ENCODE measurements around the gene NFATC1.

NFATC1 gene

DNA sequence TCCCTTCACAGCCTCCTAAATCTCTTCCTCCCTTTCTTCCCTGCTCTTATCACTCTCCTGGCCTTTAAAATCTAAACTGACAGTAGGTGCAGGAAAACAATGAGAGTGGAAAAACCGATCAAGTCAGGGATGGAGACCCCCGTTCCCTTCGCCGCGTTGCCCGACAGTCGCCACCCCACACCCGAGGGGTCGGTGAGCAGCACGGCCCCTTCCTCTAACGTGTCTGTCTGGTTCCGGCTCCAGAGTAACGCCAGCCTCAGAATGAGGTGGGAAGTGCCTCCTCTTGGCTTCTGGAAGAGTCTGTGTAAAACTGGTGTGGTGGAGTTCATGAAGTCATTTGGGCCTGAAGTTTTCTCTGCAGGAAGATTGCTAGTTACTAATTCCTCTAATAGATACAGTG lies 138.6 kb downstream of the NFATC1 start:
- Mint-ChIP-seq H3K4me1 (no peaks in the 10 kb centered on the region), H3K27ac (no peak overlapping the region), H3K9me3 (no peaks in the 10 kb centered on the region), H3K27me3 (peaks cover 16% of the 10 kb centered on the region), H3K36me3 (no peaks in the 10 kb centered on the region), H3K4me3 (no peak overlapping the region)
- CTCF ChIA-PET = interaction anchor here (1.1 kb wide), 1 partner anchor 153 kb away, joined by 3 read pairs; no protein-coding TSS in a partner anchor
- DNase-seq = no peak

DNA sequence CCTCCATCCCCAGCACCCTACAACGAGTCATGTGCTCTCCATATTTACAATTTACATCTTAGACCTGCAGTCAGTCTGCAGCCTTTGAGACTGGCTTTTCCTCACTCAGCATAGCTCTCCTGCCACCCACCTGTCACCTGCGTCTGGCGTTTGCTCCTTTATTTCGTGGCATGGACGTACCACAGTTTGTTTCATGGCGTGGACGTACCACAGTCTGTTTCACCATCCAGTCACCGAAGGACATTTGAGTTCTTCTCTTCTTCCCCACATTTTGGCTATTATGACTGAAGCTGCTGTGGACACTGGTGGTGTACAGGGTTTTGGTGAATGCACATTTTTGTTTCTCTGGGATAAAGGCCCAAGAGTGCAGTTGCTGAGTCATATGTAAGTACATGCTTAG lies 142.0 kb downstream of the NFATC1 start:
- Mint-ChIP-seq H3K4me1 (no peaks in the 10 kb centered on the region), H3K27ac (no peak overlapping the region), H3K27me3 (peaks cover 10% of the 10 kb centered on the region), H3K4me3 (no peak overlapping the region), H3K9me3 (peaks cover 8% of the 10 kb centered on the region), H3K36me3 (no peaks in the 10 kb centered on the region)
- no peak for DNase-seq
- CTCF ChIA-PET = interaction anchor here (1.2 kb wide), 1 partner anchor 157 kb away, joined by 3 read pairs; no protein-coding TSS in a partner anchor

DNA sequence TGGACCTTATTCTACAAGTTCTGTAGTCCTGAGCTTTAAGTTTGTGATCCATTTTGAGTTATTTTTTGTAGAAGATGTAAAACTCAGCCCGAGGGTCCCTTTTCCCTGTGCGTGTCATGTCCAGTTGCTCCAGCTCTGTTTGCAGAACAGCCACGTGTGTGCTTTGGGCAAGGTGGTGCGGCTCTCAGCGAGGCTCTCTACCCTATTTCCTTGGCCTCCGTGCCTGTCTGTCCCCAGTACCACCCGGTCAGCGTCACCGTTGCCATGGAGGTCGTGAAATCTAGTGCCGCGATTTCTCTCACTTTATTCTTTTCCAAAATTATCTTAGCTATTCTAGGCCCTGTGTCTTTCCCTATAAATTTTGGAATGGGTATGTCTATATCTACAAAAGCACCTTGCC lies 142.9 kb downstream of the NFATC1 start:
- CTCF ChIA-PET = interaction anchor here (1.2 kb wide), 1 partner anchor 160 kb away, joined by 3 read pairs; no protein-coding TSS in a partner anchor
- H3K27me3 Mint-ChIP-seq = peaks cover 5% of the 10 kb centered on the region
- H3K4me1 Mint-ChIP-seq = no peaks in the 10 kb centered on the region
- no peak overlapping the region for H3K4me3 Mint-ChIP-seq
- no peak overlapping the region for H3K27ac Mint-ChIP-seq
- no peaks in the 10 kb centered on the region for H3K36me3 Mint-ChIP-seq
- peak; percentile 5 for DNase-seq
- peaks cover 8% of the 10 kb centered on the region for H3K9me3 Mint-ChIP-seq

DNA sequence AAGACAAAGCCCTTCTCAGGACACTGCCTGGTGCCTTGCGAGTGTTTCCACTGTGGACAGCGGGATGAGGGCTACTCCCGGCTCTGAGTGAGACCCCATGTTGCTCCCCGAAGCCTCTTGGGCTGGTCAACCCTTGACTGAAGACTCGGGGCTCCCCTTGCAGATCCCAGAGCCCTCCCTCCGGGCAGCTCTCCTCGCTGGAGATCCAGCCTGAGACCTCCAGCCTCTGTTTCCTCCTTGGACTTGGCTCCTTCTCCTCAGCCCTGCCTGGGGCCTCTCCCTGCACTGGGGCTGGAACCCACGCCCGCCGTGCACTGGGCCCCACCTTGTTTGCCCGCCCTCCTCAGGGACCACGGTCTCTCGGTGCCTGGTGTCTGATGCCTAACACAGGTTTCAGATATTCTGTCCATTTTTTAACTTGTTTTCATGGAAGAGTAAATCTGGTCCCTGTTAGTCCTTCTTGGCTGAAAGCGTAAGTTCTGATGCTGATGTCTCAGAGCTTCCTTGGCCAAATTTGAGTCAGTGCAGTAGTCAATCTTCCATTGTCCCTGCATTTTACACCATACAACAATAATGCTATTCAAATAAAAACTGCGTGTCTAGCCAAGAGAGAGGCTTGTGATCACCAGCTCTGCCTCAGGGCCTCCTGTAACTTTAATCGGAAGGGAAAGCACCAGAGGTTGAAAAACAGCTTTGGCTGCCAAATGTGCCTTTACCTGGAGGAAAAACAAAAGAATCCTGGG lies 144.6 kb downstream of the NFATC1 start:
- Mint-ChIP-seq H3K36me3 (no peaks in the 10 kb centered on the region), H3K4me1 (no peaks in the 10 kb centered on the region), H3K9me3 (peaks cover 8% of the 10 kb centered on the region), H3K27me3 (no peaks in the 10 kb centered on the region), H3K27ac (peak overlapping the region; percentile 6), H3K4me3 (no peak overlapping the region)
- peak; percentile 7 for DNase-seq
- CTCF ChIA-PET = interaction anchor here (1.2 kb wide), 1 partner anchor 162 kb away, joined by 3 read pairs; no protein-coding TSS in a partner anchor

DNA sequence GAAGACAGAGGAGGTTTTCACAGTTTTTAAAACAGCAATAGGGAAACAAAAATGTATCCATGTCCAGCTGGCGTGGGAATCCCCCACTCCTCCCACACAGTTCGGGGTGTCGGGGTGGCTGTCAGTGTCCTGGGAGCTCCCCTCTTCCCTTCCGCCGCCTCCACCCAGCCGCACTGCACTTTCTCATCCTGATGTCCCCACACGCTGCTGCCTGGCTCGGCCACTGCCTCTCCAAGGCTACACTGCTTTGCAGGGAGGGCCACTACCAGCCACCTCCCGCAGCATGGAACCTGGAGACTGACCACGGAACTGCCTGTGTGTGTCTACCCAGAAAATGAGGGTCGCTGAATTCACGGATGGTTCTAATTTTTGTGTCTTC lies 145.2 kb downstream of the NFATC1 start:
- Mint-ChIP-seq H3K36me3 (no peaks in the 10 kb centered on the region), H3K27ac (no peak overlapping the region), H3K4me3 (no peak overlapping the region), H3K9me3 (peaks cover 8% of the 10 kb centered on the region), H3K4me1 (no peaks in the 10 kb centered on the region), H3K27me3 (no peaks in the 10 kb centered on the region)
- CTCF ChIA-PET = no interaction called here
- DNase-seq = no peak

DNA sequence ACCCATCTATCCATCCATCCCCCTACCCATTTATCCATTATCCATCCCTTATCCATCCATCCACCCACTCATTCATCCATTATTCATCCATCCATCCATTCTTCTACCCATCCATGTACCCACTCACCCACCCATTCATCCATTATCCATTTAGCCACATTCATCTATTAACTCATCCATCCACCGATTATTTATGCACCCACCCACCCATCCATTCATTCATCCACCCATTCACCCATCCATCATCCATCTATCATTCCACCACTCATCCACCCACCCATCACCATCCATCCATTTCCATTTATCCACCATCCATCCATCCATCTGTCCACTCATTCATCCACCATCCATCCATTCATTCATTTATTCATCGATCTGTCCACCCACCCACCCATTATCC lies 146.5 kb downstream of the NFATC1 start:
- H3K36me3 Mint-ChIP-seq = no peaks in the 10 kb centered on the region

DNA sequence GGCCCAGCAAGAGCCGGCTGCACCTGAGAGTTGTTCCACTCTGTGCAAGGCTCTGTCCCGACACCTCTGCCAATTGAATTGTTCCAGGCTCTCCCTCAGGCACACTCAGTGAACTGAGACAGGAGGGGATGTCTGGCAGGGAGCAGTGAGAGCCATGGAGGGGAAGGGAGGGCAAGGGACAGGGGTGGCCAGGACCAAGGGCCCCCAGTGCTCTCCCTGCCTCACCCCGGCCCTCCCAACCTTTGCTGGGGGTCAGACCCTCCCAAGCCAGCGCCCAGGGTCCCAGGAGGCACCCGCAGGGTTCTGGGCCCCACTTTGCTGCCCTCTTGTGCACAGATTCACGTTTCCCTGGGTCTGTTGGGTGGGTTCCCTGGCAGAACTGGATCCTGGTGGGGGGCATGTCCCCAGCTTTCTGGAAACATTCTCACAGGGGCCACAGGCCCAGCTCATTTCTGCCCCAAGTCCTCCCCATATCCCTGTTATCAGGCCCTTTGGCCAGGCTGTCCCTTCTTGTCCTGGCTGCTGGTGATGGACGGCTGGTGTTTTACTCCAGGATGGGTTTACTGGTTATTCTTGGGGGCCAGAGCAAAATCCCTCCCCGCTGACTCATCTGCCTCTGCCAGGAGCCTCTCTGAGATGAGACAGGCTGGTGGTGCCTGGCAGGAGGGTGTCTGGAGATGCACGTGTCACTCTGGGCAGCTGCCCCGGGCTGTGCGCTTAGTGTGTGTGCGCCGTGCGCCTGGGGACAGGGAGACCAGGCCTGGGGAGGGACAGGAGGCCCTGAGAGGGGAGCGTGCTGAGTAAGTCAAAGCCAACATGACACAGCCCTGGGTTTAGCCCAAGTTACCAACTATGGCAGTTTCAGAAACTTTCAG lies 147.4 kb downstream of the NFATC1 start:
- peaks cover 8% of the 10 kb centered on the region for H3K9me3 Mint-ChIP-seq
- CTCF ChIA-PET = no interaction called here
- H3K4me1 Mint-ChIP-seq = no peaks in the 10 kb centered on the region
- no peak overlapping the region for H3K27ac Mint-ChIP-seq
- DNase-seq = no peak
- no peaks in the 10 kb centered on the region for H3K27me3 Mint-ChIP-seq
- H3K4me3 Mint-ChIP-seq = no peak overlapping the region
- H3K36me3 Mint-ChIP-seq = no peaks in the 10 kb centered on the region

More for the DNA sequence above, 146.5 kb downstream of the NFATC1 start:
- Mint-ChIP-seq H3K4me1 (no peaks in the 10 kb centered on the region), H3K9me3 (peaks cover 8% of the 10 kb centered on the region), H3K4me3 (no peak overlapping the region), H3K27ac (no peak overlapping the region), H3K27me3 (no peaks in the 10 kb centered on the region)
- CTCF ChIA-PET = no interaction called here
- no peak for DNase-seq

DNA sequence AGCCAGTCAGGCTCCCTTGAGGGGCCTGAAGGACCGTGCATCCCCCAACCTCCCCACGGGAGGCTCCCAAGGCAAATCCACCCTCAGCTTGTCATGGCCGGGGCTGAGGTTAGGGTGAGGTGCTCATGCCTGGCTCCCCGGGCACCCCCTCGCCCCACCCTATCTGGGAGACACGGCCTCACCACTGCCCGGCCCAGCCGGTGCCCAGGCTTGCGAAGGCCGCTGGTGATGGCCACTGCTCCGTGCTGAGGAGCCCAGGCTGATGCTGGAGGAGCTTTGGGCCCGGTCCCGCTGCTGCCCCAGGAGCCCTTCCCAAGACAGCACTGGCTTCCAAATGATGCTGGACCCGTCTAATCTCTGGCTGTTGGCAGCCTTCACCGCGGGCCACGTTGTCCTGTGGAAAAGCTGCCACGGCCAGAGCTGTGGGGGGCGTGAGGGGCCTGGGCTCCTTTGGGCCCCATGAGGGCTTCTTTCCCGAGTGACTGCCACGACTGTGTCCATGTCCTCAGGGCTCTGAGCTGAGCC lies 148.2 kb downstream of the NFATC1 start:
- Mint-ChIP-seq H3K4me1 (no peaks in the 10 kb centered on the region), H3K36me3 (no peaks in the 10 kb centered on the region), H3K9me3 (peaks cover 8% of the 10 kb centered on the region), H3K4me3 (no peak overlapping the region), H3K27ac (no peak overlapping the region), H3K27me3 (no peaks in the 10 kb centered on the region)
- peak; percentile 8 for DNase-seq
- CTCF ChIA-PET = no interaction called here

DNA sequence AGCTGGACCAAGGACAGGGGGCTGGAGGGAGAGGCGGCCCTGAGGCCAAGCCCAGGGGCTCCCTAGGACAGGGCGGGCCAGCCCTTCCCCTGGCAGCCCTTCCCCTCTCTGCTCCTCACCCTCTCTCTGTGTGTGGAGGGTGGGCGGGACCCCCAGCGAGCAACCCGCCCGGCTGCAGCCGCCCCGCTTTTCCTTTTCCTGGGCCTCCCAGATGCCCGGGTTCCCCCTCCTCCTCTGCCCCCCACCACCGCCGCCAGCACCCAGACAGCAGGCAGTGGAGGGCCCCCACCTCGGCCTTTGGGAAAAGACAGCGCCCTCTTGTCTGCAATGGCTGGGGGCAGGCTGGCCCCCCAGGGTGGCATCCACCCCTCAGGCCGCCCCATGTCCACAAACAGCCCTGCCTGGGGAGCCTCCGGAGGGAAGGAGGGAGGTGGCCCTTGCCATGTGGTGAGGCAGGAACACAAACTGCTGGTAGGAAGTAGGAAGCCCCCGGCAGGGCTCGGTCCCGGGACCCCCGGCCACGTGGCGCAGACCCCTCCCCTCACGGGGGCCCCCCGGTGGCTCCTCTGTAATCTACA lies 148.7 kb downstream of the NFATC1 start:
- no peaks in the 10 kb centered on the region for H3K36me3 Mint-ChIP-seq
- DNase-seq = peak; percentile 16
- no peak overlapping the region for H3K27ac Mint-ChIP-seq
- CTCF ChIA-PET = no interaction called here
- no peaks in the 10 kb centered on the region for H3K27me3 Mint-ChIP-seq
- H3K4me3 Mint-ChIP-seq = no peak overlapping the region
- no peaks in the 10 kb centered on the region for H3K4me1 Mint-ChIP-seq
- H3K9me3 Mint-ChIP-seq = peaks cover 8% of the 10 kb centered on the region

DNA sequence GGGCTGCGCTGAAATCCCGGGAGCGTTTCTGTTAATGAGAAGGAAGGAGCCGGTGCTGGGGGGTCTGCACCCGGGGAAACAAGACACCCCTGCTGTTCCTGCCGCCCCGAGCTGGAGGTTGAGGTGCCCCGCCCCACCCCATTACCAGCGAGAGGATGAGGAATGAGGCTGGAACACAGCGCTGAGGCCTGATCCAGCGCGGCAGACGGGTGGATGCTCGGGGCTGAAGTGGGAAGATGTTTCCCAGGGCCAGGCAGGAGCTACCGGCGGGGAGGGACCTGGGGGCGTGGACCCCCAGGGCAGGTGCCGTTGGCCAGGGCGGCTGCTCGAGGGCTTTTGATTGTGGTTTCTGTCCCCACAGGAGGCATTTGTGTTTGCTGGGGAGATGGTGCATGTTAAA lies 149.5 kb downstream of the NFATC1 start:
- Mint-ChIP-seq H3K27me3 (no peaks in the 10 kb centered on the region), H3K9me3 (peaks cover 8% of the 10 kb centered on the region)
- CTCF ChIA-PET = no interaction called here

DNA sequence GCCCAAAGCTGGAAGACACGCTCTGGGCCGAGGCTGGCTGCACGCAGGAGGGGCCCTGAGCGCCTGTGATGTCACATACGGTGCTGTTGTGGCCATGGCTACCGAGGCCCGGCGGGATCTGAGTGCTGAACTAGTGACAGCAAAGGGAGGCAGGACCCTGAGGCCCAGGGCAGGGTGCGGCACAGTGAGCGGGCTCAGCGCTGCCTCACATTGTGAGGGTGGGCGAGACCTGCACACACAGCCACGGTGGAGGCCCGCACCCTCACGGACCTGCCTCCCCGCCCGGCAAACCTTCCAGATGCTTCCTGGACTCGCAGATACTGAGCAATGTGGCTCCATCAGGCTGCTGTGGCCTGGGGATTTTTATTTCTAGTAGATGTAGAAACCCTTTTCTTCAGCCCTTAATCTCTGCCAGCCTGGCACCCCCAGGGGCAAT lies 150.0 kb downstream of the NFATC1 start:
- Mint-ChIP-seq H3K36me3 (no peaks in the 10 kb centered on the region), H3K4me3 (no peak overlapping the region), H3K27ac (no peak overlapping the region), H3K27me3 (no peaks in the 10 kb centered on the region), H3K9me3 (peaks cover 8% of the 10 kb centered on the region), H3K4me1 (no peaks in the 10 kb centered on the region)
- DNase-seq = no peak
- CTCF ChIA-PET = no interaction called here

More for the DNA sequence above, 149.5 kb downstream of the NFATC1 start:
- no peak overlapping the region for H3K4me3 Mint-ChIP-seq
- H3K27ac Mint-ChIP-seq = no peak overlapping the region
- H3K4me1 Mint-ChIP-seq = no peaks in the 10 kb centered on the region
- DNase-seq = peak; percentile 8
- H3K36me3 Mint-ChIP-seq = no peaks in the 10 kb centered on the region

DNA sequence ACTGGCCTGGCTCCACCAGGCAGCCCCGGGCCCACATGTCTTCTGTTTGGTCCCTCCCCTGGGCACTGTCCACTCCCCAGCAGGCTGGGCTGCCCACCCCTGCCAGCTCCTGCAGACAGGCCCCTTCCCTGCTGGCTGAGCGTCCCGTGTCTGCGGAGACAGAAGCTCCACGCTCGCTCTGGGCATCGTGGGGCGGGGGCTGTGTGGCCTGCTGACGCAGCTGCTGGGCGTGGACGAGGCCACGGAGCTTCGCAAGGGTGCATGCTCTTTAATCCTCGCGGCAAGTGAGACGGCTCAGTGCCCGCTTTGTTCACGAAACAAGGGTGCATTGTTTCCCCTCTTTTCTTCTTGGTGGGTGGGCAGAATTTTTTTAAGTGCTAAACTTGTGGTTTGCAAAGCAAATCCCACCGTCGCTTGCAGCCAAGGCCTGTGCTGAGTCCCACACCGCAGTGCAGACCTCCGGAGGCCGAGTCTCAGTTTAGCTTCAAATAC lies 151.1 kb downstream of the NFATC1 start:
- H3K27me3 Mint-ChIP-seq = no peaks in the 10 kb centered on the region
- no peak overlapping the region for H3K4me3 Mint-ChIP-seq
- no peaks in the 10 kb centered on the region for H3K36me3 Mint-ChIP-seq
- DNase-seq = peak; percentile 13
- H3K27ac Mint-ChIP-seq = no peak overlapping the region
- H3K9me3 Mint-ChIP-seq = peaks cover 8% of the 10 kb centered on the region
- CTCF ChIA-PET = no interaction called here
- H3K4me1 Mint-ChIP-seq = no peaks in the 10 kb centered on the region

DNA sequence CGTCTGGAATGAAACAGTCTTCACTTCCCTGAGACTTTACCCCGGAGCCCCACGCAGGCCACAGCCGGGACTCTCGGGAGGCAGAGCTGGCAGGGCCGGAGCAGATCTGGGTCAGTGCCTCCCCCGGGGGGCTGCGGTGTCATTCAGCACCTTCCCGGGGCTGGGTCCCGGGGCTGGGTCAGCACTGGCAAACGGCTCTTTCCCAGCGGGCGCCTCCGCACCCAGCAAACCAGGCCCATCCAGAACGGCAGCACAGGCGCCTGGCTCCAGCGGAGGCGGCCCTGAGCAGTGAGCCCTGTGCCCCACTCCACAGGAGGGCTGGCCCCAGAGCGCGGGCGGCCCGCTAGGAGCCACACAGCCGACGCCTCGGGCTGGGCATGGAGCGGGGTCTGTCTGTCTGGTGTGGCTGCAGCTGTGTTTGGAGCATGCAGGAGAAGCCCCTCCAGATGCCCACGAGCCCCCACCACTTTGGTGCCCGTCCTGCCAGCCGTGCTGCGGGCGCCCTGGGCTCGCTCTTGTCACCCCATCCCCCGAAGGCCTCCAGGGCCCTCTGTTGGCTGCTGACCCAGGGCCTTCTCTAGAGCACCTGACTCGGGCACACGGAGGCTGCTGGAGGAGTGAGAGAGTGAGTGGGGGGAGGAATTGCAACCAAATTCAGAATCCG lies 151.8 kb downstream of the NFATC1 start:
- Mint-ChIP-seq H3K4me1 (no peaks in the 10 kb centered on the region), H3K4me3 (no peak overlapping the region), H3K36me3 (no peaks in the 10 kb centered on the region), H3K9me3 (peaks cover 2% of the 10 kb centered on the region), H3K27me3 (no peaks in the 10 kb centered on the region), H3K27ac (no peak overlapping the region)
- CTCF ChIA-PET = no interaction called here
- no peak for DNase-seq

DNA sequence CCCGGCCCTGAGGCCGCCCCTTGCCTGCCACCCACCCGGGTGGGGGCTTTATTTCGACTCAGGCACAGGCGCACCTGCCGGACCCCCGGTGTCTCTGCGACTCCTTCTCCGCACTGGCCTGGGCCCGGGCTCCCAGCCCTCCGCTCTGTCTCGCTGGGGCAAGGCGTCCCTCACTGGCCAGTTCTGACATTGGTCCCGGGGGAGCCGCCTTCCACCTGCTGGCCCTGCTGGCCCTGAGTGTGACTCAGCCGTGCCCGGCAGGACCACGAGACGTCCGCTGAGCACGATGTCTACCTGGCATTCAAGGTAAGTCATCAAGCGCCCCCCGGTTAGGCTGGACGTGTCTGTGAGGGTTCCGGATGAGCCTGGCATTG lies 152.3 kb downstream of the NFATC1 start:
- CTCF ChIA-PET = no interaction called here
- Mint-ChIP-seq H3K9me3 (no peaks in the 10 kb centered on the region), H3K4me1 (no peaks in the 10 kb centered on the region), H3K36me3 (no peaks in the 10 kb centered on the region), H3K27me3 (no peaks in the 10 kb centered on the region), H3K4me3 (no peak overlapping the region), H3K27ac (no peak overlapping the region)
- peak; percentile 13 for DNase-seq
